ENCODE results near the gene SEMA3C.

The SEMA3C gene

DNA sequence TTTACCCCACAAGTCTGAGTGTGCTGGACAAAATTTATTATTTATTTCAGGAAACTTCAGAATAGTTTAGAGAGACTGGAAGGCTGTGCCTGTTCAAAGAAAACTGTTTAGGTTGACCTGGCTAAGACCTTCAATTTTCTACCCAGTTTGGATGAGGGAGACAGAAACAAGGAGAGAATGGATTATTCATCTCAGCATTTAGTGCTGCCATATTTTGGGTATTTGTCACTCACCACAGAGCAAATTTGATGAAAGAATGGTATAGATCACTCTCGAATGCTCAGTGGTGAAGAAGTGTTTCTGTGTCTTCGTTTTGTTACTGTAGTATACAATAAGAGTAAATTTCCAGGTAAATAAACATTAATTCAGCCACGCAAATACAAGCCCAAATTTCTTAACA lies 71.8 kb downstream of the SEMA3C start:
- no peak for DNase-seq

DNA sequence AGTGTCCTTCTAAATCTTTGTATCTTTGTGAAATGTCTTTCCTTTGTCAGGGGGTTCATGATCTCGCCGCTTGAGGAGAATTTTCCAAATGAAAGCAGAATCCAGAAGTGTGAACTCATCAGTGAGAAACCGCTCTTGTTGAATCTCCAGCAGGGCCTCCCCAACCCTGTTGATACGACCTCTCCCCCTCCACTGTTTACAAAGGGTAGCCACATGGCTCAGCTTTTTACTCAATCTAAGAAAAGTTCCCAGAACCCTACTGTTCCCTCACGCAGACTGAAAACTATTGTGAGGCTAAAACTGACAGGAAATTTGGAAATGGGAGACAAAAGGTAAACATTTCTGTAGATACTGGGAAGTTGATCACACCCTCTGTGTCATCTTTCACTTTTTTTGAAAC lies 73.9 kb downstream of the SEMA3C start:
- no peak for DNase-seq

DNA sequence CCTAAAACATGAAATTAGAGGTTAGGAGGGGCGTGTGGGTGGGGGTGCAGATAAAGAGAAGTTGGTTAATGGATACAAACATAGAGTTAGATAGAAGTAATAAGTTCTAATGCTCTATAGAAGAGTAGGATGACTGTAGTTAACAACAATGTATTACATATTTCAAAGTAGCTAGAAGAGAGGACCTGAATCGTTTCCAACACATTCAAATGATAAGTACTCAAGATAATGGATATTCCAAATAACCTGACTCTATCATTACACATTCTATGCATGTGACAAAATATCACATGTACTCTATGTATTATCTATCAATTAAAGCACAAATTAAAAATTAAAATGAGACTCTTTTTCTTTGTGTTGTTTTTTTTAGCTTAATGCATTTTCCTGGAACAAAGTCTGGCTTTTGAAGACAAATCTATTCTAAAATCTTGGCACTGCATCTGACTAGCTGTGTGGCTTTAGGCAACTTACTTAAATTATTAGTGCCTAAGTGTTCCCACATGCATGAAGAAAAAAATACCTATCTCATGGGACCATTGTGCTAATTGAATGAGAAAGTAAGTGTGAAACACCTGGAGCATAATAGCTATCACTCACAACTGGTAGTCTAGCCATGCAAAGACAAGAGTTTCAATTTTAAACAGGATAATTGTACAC lies 75.7 kb downstream of the SEMA3C start:
- no peak for DNase-seq

DNA sequence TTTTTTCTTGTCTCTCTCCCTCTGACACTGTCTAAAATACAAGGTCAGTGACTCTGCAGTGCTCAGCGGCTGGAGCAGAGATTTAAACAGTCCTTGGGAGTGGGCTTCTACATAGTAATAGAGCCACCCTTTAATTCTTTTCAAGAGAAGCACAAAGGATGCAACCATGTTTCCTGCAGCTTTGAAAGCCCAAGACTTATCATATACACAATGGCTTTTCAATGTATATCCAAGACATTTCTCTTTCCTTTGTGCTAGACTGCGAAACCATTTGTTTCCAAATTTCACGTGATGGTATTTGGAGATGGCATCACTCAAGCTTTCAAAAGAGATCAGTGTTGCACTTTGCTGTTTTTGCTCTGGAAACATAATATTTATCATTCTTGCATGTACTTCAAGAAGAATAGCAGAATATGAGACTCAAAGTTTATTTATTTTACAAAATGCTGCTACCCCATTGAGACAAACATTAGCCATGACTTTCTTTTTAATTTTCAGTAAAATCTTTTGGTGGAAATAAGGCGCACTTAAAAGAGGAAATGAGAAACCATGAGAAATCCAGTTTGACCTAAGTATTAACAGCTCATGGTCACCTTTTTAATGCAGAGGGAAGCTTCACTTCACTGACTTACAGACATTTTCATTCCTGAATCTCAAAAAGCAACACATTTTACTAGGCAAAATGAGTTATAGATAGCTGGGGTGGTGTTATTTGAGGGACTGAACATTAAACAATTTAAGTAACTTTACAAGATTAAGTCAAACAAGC lies 76.6 kb downstream of the SEMA3C start:
- no peak for DNase-seq

DNA sequence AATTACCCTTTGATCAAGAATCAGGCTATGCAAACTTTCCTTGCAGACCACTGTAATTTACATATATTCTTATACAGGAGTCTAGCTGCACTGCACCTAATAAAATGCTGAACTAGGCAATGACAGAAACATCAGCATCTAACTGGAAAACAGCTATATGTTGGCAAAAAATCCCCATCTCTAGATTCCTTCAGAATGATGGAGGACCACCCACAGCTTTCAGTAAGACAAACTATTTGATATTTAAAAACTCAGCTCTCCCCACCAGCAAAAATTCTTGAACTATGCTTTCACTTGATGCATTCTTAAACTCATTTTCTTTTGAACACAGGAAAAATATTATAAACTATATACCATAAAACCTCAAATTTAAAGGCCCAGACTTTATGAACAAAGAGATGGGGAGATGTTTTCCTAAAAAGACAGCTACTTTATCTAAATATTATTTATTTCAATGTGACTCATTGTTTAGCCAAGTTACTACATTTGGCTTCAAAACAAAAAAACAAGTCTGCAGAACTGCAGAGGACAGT lies 77.4 kb downstream of the SEMA3C start:
- DNase-seq = no peak

DNA sequence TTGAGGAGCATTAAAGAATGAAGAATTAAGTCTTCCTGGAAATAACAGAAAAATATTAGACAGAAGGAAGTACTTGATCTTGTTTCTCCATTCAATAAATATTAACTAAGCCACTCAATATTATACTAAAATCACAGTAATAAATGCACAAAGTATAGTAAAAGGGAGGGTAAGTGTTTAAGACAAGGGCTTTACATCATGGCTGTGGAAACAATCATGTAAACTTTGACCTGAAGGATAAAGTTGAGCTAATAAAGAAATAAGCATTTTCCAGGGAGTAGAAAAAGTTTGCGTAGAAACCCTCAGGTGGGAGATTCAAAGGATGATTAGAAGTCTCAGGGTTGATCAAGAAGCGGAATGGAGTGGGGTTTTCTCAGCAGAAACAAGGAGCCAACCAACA lies 78.2 kb downstream of the SEMA3C start:
- DNase-seq = no peak

DNA sequence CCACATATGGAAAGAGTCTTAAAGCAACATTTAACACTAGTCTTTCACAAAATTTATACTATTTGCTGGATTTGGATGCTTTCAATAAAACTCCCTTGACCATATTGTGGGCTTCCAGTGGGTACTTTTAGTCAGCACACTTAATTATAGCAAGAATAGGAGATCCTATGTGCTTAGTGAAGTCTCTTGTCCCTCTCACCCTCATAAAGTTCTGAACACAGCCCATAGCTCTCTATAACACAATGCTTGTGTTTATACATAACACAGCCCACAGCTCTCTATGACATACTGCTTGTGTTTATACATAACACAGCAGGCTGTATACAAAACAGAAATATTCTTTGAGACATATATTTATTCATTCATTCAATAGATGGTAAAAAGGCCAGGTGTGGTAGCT lies 79.0 kb downstream of the SEMA3C start:
- no peak for DNase-seq

DNA sequence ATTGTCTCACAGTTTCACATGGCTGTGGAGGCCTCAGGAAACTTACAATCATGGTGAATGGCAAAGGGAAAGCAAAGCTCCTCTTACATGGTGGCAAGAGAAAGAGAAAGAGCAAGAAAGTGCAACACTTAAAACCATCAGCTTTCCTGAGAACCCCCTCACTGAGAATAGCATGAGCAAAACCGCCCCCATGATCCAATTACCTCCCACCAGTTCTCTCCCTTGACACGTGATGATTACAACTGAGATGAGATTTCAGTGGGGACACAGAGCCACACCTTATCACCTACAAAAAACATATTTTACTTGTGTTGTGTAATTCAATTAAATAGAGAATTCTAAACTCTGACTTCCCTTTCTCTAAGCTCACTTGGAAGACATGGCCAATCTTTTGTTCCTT lies 80.2 kb downstream of the SEMA3C start:
- DNase-seq = no peak

DNA sequence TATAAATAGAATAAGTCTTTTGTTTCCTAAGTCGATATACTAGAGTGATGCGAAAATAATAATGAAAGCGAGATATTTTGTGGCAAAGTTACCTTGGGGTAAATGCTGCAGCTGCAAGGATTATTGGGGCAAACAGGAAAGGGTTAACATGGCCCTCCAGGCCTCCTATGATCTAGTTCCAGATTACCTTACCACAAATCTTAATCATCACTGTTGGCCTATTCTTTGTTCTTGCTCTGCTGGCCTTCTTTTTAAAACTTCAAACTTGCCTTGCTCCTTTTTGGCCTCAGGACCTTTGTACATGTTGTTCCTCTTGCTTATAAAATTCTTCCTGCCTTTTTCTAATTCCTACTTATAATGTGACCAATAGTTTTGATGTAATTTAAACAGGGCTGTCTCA lies 81.5 kb downstream of the SEMA3C start:
- DNase-seq = no peak

DNA sequence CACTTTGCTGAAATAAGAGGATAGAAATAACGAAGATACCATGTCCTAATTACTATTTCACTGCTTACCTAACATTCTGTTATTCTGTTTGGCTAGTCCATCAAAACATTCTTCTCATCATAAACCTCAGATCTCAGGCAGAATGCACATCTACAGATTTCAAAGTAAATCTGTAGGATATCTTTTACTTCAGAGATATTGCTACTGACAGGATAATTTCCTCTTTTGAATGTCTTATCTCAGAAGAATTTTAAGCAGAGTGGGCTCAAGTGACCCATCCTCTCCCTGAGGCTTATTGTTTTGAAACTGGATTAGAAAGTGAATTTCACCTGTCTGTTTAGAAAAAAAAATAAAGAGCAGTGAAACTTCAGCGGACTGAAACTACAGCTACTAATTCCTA lies 83.6 kb downstream of the SEMA3C start:
- no peak for DNase-seq

DNA sequence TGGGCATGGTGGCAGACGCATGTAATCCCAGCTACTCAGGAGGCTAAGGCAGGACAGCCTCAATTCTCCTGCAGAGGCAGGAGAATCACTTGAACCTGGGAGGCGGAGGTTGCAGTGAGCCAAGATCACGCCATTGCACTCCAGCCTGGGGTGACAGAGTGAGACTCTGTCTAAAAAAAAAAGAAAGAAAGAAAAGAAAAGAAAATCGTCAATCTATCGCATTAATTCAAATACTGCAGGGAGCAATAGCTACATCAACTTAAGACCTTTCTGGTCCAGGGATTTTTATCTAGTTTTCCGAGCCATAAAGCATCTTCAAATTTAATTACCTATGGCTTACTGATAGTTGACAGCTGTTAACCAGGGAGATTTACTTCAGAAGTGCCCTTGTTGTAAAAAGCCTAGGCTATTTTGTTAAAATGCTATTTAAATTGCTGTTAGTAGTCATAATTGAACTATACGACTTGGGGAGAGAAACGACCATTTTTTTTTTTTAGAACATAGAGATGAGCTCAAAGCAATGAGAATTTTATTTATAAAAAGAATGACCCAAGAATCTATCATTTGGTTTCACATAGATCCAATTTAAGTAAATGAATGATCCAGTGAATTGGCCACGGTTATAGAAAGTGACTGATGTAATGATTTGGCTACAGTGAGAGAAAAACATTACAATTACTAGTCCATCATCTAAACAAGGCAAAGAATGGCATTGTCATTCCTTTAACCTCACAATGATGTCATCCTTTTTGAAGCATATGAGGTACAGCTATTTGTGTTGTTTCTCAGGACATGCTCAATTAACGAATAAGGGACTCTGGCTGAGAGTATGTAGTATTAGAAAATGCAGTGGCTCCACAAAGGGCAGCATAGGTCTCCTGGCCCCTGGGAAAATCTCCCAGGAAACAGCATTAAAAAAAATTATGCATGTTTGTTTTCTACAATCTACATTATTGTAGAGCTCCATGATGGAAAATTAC lies 85.3 kb downstream of the SEMA3C start:
- DNase-seq = no peak

DNA sequence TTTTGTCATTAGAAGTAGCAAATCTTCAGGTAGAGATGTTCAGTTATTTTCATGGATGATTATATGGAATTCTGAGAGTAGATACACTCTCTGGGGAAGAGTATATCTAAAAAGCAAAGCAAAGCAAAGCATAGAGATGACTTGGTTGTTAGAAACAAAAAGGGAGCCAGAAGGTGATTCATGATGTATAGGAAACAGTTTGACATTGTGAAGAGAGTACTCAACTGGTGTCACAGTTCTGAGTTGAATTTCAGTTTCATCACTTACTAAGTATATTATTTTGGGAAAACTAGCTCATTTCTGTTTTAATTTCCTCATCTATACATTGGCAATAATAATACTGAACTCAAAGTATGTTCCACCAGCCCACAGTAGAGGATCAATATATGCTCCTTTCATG lies 86.8 kb downstream of the SEMA3C start:
- DNase-seq = no peak

DNA sequence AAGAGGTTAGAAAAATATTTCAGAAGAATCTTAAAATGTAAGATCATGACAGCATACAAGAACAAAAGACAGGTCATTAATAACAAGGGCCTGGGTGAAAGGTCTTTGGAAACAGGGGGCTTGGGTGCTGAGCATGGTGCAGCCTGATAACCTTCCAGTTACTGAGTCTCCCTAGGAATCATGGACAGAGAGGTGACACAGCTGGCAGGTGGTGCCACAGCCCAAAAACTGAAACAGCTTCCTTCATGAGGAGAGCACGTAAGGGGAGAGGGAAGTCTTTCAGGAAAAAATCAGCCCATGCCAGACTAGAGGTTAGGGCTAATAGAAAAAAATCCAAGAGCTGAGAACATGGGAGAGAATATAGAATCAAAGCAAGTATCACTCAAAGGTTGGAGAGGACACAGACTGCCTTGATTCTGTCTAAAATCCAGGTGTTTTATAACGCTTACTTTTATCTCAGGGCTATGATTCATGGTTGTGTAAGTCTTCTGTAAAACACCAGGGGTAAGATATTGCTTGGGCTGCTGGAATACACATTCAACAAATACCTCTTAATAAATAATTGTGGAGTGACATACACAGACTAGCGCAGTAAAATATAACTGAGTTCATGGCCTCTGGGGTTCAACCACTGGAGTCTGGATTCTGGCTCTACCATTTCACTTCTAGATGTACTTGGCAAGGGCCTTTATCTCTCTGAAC lies 88.1 kb downstream of the SEMA3C start:
- no peak for DNase-seq

DNA sequence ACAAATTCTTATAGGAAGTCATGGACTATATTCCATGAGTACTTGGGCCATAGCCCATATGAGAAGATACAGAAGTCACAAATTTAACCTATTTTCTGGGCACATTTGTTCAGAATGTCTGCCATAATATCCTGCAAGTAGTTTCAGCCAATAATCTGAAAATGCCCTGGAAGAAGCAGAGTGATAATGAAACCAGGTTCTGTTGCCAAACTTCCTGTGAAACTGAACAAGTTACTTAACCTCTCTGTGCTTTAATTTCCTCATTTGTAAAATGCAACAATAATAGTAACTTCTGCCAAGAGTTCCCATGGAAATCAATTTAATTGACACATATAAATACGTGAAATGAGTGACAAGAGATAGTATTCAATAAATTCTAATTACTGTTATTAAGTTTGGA lies 88.8 kb downstream of the SEMA3C start:
- no peak for DNase-seq

DNA sequence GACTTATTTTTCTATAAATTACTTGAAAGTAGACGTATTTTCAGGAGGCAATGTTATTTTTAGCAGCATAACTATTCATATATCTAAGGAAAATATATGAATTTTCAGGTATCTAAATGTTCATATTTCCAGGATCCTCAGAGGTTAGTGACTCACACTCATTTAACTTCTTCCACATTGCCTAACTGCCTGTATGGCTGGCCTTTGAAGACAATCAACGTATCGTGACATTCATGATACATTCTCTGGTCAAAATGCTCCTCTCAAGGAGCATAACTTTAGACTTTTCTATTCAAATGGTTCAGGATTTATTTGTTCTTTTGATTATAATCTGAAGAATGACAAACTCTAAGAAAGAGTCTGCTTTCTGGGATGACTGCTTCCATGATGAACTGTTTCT lies 89.3 kb downstream of the SEMA3C start:
- no peak for DNase-seq

DNA sequence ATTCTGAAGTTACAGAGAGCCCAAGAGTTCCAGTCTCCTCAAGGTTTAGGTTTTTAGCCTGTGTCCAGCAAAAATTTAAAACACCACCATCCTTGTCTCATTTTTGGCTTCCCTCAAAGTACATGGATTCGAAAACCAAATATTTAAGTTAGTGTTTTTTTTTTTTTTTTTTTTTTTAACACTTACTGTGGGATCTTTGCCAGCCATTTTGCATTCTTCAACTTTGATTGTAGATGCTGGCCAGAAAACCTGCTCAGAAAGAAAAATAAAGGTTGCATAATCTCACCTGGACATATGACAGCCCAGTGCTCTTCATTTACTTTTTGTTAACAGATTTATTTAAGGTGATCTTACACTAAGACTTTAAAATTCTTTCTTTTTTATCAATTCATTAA lies 91.6 kb downstream of the SEMA3C start:
- no peak for DNase-seq

DNA sequence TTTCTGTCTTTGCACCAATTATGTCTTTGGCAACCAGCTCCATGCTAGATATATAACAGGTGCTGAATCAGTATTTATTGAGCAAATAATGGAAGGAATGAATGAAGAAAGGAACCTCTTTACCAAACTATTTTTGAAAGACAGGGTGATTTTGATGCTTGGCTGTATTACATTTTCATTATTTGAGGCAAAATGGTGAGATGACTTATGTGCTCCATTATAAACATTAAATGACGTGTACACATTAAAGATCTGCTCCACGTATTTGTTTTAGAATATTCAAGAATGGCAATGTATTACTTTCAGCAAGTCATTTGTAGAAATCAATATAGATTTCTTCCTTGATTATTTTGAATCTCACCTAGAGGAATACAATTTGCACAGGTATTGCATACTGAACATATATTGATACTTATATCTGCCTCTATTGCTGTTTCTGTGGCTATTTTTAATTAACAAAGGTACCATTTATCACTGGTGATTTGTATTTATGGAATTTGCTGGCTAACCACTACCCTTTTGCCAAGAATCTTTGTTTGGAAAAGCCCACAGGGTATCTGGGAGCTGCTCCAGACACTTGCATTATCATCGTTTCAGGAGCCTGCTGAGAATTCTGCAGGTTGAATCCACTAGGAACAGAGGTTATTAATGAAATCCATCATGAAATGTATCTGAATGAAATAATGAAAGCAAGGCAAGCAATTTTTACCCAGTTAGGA lies 92.2 kb downstream of the SEMA3C start:
- no peak for DNase-seq

DNA sequence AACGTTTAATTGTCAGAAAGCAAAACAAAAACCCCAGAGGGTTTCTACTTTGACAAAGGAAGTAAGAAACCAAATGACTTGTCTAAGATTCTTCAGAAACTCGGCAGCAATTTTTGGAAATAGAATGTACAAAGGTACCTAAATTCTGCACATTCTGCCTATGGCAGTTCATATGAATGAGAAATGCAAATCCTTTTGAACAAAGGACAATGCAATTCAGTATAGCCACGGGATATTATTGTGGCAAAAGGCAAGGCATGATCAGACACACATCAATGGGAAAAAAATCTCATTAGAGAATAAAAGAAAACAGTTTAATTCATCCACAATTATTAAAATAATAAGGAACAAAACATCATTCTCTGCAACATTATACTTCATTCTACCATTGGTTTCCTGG lies 93.4 kb downstream of the SEMA3C start:
- DNase-seq = no peak

DNA sequence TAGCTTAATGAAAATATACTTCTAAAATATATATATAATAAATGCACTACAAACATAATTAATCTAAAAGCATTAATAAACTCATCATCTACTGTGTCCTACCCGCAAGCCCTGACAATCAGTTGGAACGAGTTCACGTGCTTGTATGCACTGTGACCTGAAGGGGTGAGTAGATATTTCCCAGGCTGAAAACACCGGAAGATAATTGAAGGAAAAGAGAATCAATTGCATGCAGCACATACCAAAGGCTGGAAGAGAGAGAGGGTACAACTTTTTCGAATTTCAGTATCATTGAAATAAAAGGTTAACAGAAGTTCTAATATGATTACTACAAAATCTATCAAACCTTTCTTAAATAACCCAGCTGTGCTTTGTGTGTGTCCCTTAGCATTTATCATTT lies 94.6 kb downstream of the SEMA3C start:
- no peak for DNase-seq

DNA sequence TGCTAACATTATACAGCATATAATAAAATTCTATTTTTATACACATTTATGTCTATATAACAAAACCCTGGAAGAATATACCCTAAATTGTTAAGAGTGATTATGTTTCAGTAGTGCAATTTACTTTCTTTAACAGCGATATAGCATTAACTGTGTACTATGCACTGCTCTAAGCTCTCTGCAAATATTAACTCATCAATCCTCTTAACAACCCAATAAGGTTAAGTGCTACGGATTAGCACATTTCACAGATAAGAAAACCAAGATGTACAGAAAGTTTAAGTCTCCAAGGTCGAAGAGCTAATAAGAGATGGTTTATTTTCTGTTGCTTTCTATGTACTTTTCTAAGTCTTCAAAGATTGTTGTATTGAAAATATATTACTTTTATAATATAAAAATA lies 95.8 kb downstream of the SEMA3C start:
- DNase-seq = no peak

DNA sequence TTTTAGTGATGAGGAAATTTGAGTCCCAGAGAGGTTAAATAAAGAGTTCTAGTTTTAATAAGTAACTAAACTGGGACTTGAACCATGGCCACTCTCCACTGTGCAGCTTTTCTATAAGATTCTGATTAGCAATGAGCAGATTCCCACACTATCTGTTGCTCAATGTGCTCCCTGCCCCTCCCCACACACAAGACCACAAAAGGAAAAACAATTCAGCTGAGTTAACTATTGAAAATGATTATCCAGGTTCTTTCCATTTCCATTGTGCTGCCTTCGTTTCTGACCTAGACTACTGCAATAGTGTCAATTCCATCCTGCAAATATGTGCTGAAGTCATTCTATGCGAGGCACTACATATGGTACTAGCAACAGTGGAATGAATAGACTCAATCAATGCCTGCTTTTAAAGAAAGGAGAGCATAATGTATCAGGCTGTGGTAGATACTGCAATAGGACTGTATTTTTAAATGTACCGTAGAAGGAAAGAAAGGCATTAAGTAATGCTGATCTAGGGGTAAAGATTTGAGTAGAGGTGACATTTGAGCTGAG lies 97.0 kb downstream of the SEMA3C start:
- no peak for DNase-seq

DNA sequence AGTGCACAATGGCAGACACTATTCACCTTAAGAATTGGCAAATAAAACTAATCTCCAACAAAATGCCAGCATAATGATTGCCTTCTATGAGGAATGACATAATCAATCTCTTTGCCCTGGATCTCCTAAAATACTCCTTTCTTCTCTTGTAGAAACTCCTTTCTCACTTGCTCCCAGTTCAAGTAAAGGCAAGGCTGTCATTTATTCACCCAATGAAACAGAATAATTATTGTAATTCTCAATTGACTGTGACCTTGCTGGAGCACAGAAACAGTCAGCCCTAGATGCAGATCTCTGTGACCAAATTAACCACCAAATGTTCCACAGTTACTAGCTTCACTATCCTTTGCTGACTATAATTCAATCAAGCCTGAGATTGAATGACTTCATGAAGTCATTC lies 99.3 kb downstream of the SEMA3C start:
- no peak for DNase-seq
